Adrenal gland (tissue), 5 donors: ENCODE data around the gene LRCH1.

Experiments used
- CTCF ChIP-seq, 6 experiments: fragments of 450-650 bp in 4 of 6; fragments of 200-600 bp in 2 of 6; sonication (generic) in 1 of 6; IDR thresholded peaks; 1 replicate in 5 of 6; 2 replicates in 1 of 6; pipeline versions ENCODE4 v1.5.1 to v1.8.0; 2016 to 2021; ENCODE audit warnings: antibody characterized with exemption in 6 of 6, mild to moderate bottlenecking in 2 of 6, moderate library complexity in 1 of 6
- POLR2A ChIP-seq, 2 donors: fragments of 450-650 bp; IDR thresholded peaks; one replicate each; pipeline ENCODE4 v1.6.1; 2017; ENCODE audit warnings: antibody characterized with exemption in 2 of 2, mild to moderate bottlenecking in 2 of 2, moderate library complexity in 1 of 2
- donor health status: DM: no; HTN: no; CAD: no.

- TF ChIP-seq CTCF (IDR thresholded peaks at IDR 0.05) (no peak), POLR2A (IDR thresholded peaks at IDR 0.05) (no peak)
Measured at GRCh38 chr13:46796129-46796514, 243.2 kb downstream of the LRCH1 start.
